IPS-20b (cell line): ENCODE results near the gene SPSB4.

Source experiments
- H3K27ac ChIP-seq: one replicate; pipeline ENCODE4 v1.5.1; 2013; ENCODE audit warnings: low read length
- H3K27me3 ChIP-seq: 2 replicates; pipeline ENCODE4 v1.6.1; 2013; ENCODE audit warnings: mild to moderate bottlenecking, low read length, inconsistent platforms; ENCODE audit not compliant: insufficient read depth
- H3K36me3 ChIP-seq: 2 replicates; pipeline ENCODE4 v1.6.1; 2013; ENCODE audit warnings: low read depth, mild to moderate bottlenecking, inconsistent platforms, low read length, moderate library complexity; ENCODE audit not compliant: insufficient read depth
- H3K4me1 ChIP-seq: 2 replicates; pipeline ENCODE4 v1.6.1; 2013; ENCODE audit warnings: mild to moderate bottlenecking, control low read depth, inconsistent platforms, low read length, moderate library complexity; ENCODE audit not compliant: insufficient read depth
- H3K4me3 ChIP-seq: 2 replicates; pipeline ENCODE4 v1.5.1; 2013; ENCODE audit warnings: mild to moderate bottlenecking, low read length, inconsistent platforms
- H3K9ac ChIP-seq: 2 replicates; pipeline ENCODE4 v1.6.1; 2013; ENCODE audit warnings: low read depth, mild to moderate bottlenecking, inconsistent platforms, low read length, moderate library complexity
- H3K9me3 ChIP-seq: 2 replicates; pipeline ENCODE4 v1.6.1; 2013; ENCODE audit warnings: mild to moderate bottlenecking, low read depth, low read length, inconsistent platforms; ENCODE audit not compliant: insufficient read depth

Gene SPSB4

DNA sequence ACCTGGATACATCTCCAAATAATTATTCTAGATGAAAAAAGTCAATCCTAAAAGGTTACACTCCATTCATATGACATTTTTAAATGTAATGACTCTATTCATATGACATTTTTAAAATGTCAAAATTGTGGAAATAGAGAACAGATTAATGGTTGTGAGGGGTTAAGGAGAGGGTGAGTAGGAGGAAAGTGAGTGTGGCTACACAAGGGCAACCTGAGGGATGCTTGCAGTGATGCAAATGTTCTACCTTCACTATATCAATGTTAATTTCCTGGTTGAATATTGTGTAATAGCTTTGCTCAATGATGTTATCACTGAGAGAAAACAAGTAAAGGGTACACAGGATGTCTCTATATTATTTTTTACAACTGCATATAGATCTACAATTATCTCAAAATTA lies 125.6 kb downstream of the SPSB4 start:
- H3K27me3 ChIP-seq, result no peaks in the 10 kb centered on the region
- H3K9me3 ChIP-seq, result no peaks in the 10 kb centered on the region; the same call in 1 of the 2 replicates
- no peak overlapping the region for H3K4me3 ChIP-seq
- peaks cover 4% of the 10 kb centered on the region; the same call in 1 of the 2 replicates for H3K4me1 ChIP-seq
- no peak overlapping the region for H3K9ac ChIP-seq
- no peaks in the 10 kb centered on the region for H3K36me3 ChIP-seq
- H3K27ac ChIP-seq, result no peak overlapping the region

DNA sequence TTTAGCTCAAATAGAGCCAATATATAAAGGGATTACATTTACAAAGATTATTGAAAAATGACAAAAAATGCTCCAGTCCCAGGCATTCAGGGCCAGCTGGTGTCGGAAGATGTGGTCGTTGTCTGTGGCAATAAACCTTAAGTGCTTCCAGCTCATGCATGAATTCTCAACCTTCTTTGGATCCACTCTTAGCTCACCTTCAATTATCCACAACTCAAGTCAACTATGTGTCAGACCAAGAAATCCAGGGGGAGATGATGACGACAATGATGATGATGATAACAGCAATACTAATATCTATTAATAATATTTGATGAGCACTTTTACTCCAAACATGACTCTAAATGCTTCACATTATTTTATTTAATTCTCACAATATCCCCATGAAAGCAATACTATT lies 126.9 kb downstream of the SPSB4 start:
- Histone ChIP-seq H3K9ac (no peak overlapping the region), H3K27me3 (no peaks in the 10 kb centered on the region), H3K4me1 (peaks cover 4% of the 10 kb centered on the region; the same call in 1 of the 2 replicates), H3K9me3 (no peaks in the 10 kb centered on the region; the same call in 1 of the 2 replicates), H3K27ac (no peak overlapping the region), H3K4me3 (no peak overlapping the region), H3K36me3 (no peaks in the 10 kb centered on the region)

DNA sequence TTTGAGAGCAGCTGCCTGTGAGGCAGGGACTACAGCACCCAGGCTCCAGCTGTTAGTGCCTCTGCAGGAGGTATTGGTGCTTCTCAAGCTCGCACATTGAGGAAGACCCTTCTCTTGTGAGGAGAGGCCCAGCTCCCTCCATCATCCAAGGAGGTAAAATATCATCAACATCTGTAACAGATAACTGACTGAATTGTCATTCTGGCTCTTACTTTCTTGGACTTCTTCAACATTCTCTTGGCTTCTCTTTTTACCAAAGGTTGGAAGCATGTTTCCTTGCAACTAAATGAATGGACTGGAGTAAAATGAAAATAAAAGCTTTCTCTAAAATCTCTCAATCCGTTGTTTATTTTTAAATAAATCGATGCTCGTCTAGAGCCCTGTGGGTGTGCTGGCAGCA lies 127.4 kb downstream of the SPSB4 start:
- no peak overlapping the region for H3K27ac ChIP-seq

DNA sequence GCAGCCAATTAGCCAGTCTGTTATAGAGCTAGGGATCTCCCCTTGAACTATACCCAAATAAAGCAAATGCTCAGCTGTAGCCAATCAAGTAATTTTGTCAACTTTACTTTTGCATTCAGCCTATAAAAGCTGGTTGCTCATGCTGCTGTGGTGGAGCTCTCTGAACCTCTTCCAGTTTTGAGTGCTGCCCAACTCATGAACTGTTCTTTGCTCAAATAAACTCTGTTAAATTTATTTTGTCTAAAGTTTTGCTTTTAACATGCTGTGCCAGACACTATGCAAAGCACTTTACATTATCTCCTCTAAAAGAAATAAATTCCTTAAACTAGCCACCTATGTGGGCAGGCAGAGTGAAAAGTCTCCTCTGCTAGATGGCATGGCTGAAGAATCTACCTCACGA lies 128.8 kb downstream of the SPSB4 start:
- Histone ChIP-seq H3K9ac (no peak overlapping the region), H3K9me3 (no peaks in the 10 kb centered on the region; the same call in 1 of the 2 replicates), H3K36me3 (no peaks in the 10 kb centered on the region), H3K4me1 (peaks cover 4% of the 10 kb centered on the region; the same call in 1 of the 2 replicates), H3K4me3 (no peak overlapping the region), H3K27me3 (no peaks in the 10 kb centered on the region), H3K27ac (no peak overlapping the region)

More for the DNA sequence above, 127.4 kb downstream of the SPSB4 start:
- H3K9ac ChIP-seq, result no peak overlapping the region
- H3K27me3 ChIP-seq, result no peaks in the 10 kb centered on the region
- no peaks in the 10 kb centered on the region for H3K36me3 ChIP-seq
- H3K4me1 ChIP-seq, result peaks cover 4% of the 10 kb centered on the region; the same call in 1 of the 2 replicates
- H3K9me3 ChIP-seq, result no peaks in the 10 kb centered on the region; the same call in 1 of the 2 replicates
- H3K4me3 ChIP-seq, result no peak overlapping the region

DNA sequence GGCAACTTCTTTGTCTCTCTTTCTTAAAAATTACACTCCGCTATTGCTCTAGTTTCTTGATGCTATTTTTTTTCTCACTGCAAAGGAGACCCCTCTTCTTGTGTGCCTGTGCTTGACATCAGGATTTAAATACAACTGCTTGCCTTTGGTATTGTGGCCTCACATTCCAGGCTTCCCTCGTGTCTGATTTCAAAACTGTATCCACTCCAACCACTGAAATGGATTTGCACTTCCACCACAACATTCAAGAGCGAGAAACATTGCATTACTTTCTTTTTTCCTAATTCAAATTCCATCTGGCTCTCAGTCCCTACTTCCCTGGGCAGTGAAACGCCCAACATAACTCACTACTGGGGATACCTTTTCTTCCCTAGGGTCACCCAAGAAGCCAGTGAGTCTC lies 130.0 kb downstream of the SPSB4 start:
- Histone ChIP-seq H3K9me3 (no peaks in the 10 kb centered on the region; the same call in 1 of the 2 replicates), H3K4me1 (no peaks in the 10 kb centered on the region), H3K4me3 (no peak overlapping the region), H3K36me3 (no peaks in the 10 kb centered on the region), H3K27ac (no peak overlapping the region), H3K27me3 (no peaks in the 10 kb centered on the region), H3K9ac (no peak overlapping the region)

DNA sequence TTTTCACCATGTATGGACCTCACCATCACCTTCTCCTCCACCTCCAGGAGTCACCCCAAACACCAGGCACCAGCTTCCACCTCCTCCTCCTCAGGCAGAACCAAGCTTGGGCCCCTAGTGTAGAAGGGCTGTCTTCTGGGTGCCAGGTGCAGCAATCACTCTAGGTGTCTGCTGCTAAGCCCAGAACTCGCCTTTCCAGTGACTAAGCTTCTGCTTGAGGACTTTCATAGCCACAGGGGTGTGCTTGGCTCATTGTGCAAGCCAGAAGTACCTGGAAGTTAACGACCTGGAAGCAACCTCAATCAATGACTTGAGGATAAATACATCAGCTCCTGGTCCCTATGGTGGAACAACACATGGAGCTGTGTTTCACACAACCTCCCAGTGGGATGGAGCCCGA lies 130.7 kb downstream of the SPSB4 start:
- H3K36me3 ChIP-seq, result no peaks in the 10 kb centered on the region
- no peak overlapping the region for H3K9ac ChIP-seq
- no peaks in the 10 kb centered on the region for H3K4me1 ChIP-seq
- no peaks in the 10 kb centered on the region; the same call in 1 of the 2 replicates for H3K9me3 ChIP-seq
- H3K27ac ChIP-seq, result no peak overlapping the region
- no peak overlapping the region for H3K4me3 ChIP-seq
- no peaks in the 10 kb centered on the region for H3K27me3 ChIP-seq

DNA sequence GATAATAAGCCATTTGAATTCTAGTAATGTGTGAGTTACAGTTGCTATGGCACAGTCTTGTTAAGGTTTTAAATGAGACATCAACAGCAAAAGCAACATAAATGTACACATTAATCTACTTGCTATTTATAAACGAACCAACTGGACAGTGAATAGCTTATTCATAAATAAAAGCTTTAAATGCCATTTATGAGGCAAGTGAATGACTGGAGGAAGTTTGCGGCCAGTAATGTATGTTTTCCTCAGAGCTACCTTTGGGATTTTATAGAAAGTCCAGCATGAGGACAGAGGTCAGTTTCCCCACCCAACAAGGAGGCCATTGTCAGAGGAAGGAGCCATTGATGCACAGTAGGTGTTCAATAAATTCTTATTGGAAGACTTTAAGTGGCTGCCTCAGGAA lies 132.5 kb downstream of the SPSB4 start:
- Histone ChIP-seq H3K4me3 (no peak overlapping the region), H3K4me1 (no peaks in the 10 kb centered on the region), H3K27ac (no peak overlapping the region), H3K36me3 (no peaks in the 10 kb centered on the region), H3K9ac (no peak overlapping the region), H3K9me3 (no peaks in the 10 kb centered on the region; the same call in 1 of the 2 replicates), H3K27me3 (no peaks in the 10 kb centered on the region)

DNA sequence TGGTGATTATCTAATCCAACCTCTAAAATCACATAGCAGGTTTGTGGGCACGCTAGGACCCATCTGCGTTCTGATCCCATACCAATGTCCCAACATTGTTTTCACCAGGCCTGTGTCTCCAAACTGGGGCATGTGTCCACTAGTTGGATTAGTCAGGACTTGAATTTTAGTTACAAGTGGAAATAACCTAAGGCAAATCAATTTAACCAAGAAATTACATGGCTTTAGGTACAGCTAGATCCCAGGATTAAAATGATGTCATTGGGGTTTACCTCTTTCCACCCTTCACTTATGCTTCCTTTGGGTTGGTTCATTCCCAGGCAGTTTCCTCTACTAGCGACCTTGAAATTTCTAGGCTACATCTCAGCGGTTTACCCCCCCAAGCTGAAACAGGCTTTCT lies 133.3 kb downstream of the SPSB4 start:
- Histone ChIP-seq H3K4me3 (no peak overlapping the region), H3K27me3 (no peaks in the 10 kb centered on the region), H3K36me3 (no peaks in the 10 kb centered on the region), H3K9me3 (no peaks in the 10 kb centered on the region; the same call in 1 of the 2 replicates), H3K9ac (no peak overlapping the region), H3K27ac (no peak overlapping the region), H3K4me1 (no peaks in the 10 kb centered on the region)

DNA sequence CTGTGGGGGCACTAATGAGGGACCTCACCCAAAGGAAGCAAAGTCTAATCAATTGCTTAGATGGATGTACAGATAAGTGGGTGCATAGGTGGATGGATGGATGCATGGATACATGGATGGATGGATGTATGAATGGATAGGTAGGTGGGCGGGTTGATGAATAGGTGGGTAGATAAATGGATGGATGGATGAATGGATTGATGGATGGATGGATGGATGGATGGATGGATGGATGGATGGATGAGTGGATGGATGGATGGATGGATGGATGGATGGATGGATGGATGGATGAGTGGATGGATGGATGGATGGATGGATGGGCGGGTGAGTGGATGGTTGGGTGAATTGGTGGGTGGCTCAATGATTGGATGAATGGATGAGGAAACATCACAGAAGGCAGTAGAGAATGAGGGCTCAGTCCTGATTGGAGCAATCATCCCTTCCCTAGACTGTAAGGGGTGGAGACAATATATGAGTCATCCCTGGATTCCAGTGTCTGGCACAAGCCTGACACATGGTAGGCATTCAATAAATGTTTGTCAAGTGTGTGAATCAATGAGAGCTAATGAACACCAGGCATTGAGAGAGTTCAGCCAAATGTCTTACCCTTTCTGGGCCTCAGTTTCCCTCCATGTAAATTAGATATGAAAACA lies 140.1 kb downstream of the SPSB4 start:
- H3K4me3 ChIP-seq, result no peak overlapping the region
- no peaks in the 10 kb centered on the region for H3K9me3 ChIP-seq
- no peaks in the 10 kb centered on the region for H3K4me1 ChIP-seq
- H3K27ac ChIP-seq, result no peak overlapping the region
- H3K9ac ChIP-seq, result no peak overlapping the region
- no peaks in the 10 kb centered on the region for H3K36me3 ChIP-seq
- no peaks in the 10 kb centered on the region for H3K27me3 ChIP-seq

DNA sequence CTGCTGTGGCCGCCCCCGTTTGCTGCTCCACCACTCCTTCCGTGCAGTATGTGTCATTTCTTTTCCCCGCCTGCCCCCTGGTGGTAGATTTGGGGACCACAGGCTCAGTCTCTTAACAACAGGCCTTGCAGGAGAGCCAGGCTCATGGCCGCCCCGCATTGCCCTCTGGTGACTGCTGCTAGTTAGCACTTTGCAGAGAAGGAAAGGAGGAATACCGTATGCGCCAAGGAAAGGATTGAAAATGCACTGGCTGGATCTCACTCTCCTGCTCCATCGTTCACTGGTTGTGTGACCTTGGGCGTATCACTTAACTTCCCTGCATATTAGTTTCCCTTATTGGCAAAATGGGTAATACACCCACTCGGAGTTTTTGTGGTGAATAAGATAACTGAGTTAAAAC lies 141.2 kb downstream of the SPSB4 start:
- H3K4me1 ChIP-seq, result no peaks in the 10 kb centered on the region
- H3K27me3 ChIP-seq, result no peaks in the 10 kb centered on the region
- H3K9me3 ChIP-seq, result no peaks in the 10 kb centered on the region
- no peak overlapping the region for H3K27ac ChIP-seq
- H3K4me3 ChIP-seq, result no peak overlapping the region
- no peaks in the 10 kb centered on the region for H3K36me3 ChIP-seq
- no peak overlapping the region for H3K9ac ChIP-seq

DNA sequence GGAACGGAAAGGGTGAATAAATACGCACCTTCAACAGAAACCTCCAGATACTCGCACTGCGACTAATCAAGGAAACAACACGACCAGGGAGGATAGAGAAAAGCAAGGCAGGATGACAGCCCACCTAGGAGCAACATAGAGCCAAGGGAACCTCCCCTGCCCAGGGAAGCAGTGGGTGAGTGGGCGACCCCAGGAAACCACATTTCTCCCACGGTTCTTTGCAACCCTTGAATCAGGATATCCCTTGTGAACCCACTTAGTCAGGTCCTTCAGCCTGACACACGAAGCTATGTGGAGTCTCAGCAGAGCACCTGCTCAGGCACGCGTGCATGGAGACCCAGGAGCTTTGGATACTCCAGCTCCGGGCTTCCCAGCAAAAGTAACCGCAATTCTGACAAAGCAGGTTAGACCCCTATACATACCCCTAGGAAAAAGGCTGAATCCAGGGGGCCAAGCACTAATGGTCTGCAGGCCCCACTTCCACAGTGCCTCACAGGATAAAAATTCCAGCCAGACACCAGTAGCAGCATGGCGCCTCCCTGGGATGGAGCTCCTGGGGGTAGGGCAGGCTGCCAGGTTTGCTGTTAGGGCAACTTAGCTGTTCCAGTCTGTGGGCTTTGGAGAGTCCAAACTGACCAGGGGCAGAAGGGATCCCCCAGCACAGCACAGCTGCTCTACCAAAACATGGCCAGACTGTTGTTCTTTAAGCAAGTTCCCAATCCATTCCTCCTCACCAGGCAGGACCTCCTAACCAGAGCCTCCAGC lies 142.1 kb downstream of the SPSB4 start:
- no peaks in the 10 kb centered on the region for H3K4me1 ChIP-seq
- no peak overlapping the region for H3K27ac ChIP-seq
- no peaks in the 10 kb centered on the region for H3K27me3 ChIP-seq
- H3K4me3 ChIP-seq, result no peak overlapping the region
- H3K9me3 ChIP-seq, result no peaks in the 10 kb centered on the region
- H3K9ac ChIP-seq, result no peak overlapping the region
- no peaks in the 10 kb centered on the region for H3K36me3 ChIP-seq
